LNCAP (cell line): Measurements from ENCODE around the gene KCTD12.

Source experiments
- TF ChIP-seq, protein P1 (sequence below): fragments of 450-650 bp; IDR thresholded peaks from 2 replicates; pipeline ENCODE4 v1.5.1; 2017; ENCODE audit warnings: mild to moderate bottlenecking

KCTD12 gene

GRCh38 chr13:76865109-76865508, 21.1 kb downstream of the KCTD12 start:
- TF ChIP-seq, protein P1, sequence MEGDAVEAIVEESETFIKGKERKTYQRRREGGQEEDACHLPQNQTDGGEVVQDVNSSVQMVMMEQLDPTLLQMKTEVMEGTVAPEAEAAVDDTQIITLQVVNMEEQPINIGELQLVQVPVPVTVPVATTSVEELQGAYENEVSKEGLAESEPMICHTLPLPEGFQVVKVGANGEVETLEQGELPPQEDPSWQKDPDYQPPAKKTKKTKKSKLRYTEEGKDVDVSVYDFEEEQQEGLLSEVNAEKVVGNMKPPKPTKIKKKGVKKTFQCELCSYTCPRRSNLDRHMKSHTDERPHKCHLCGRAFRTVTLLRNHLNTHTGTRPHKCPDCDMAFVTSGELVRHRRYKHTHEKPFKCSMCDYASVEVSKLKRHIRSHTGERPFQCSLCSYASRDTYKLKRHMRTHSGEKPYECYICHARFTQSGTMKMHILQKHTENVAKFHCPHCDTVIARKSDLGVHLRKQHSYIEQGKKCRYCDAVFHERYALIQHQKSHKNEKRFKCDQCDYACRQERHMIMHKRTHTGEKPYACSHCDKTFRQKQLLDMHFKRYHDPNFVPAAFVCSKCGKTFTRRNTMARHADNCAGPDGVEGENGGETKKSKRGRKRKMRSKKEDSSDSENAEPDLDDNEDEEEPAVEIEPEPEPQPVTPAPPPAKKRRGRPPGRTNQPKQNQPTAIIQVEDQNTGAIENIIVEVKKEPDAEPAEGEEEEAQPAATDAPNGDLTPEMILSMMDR: no peak

DNA sequence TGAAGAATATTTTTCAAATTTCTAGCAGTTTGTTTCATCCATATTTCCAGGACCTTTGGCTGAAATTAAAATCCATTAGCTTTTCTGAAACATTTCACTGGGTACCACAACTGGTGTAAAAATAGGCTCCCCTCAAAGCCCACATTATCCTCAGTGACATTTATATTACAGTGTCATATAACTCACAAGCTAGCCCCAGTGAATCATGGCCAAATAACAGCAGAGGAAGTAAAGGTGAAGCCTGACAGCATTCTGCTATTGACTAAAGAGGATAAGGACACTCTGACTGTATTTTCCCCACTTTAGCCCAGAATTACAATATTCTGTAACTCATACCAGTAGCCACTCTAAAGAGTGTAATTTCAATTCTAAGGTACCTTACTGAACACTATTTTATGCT, 21.9 kb downstream of the KCTD12 start:
- TF ChIP-seq, protein P1: no peak

GRCh38 chr13:76863022-76863421, 23.2 kb downstream of the KCTD12 start:
- TF ChIP-seq, protein P1: no peak

GRCh38 chr13:76861859-76862258, 24.3 kb downstream of the KCTD12 start:
- TF ChIP-seq, protein P1: no peak

GRCh38 chr13:76860706-76861105, 25.5 kb downstream of the KCTD12 start:
- TF ChIP-seq, protein P1: no peak

DNA sequence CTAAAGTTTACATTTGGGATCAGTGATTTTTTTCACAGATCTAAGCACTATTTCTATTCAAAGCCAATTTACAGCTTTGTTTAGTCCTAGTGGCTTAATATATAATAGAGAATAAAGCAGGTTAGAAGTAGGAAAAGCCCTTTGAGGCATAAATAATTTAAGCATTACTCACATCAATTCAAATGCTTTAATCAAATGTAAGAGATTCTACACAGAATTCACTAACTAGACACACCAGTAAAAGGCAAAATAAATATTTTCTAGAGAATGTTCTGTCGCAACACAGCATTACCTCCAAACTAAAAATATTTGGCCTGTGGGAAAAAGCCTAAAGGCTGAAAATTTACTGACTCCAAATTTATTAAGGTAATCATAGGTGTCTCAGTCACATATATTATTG, 31.3 kb downstream of the KCTD12 start:
- TF ChIP-seq, protein P1: no peak

DNA sequence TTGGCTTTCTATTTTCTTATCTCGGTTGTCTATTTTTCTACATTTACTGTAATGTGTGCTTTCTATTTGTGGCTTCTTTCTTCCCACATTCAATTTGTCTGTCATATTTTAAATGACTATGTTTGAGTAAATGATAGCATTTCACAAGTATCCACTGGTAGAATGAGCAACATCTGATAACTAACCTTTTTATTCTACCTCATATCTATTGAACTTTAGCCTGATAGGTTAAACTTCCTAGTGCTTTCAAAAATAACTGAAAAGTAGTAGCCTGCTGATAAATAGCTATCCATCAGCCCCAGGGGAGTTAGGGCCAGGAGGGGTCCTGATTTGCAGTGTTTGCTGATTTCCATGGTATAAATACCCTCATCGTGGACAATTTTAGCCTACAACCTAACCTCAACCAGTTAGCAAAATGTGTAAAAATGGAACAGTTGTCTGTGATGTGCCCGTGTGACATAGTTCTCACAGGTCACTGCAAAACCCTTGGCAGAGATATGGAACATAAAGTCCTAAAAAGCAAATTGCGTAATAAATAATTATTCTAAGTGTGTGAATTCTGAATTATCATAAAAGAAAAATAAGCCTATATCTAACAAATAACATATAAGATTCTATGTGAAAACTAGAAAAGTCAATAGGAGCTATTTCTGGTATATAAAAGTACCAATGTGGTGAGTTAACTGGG, 32.1 kb downstream of the KCTD12 start:
- TF ChIP-seq, protein P1: no peak

DNA sequence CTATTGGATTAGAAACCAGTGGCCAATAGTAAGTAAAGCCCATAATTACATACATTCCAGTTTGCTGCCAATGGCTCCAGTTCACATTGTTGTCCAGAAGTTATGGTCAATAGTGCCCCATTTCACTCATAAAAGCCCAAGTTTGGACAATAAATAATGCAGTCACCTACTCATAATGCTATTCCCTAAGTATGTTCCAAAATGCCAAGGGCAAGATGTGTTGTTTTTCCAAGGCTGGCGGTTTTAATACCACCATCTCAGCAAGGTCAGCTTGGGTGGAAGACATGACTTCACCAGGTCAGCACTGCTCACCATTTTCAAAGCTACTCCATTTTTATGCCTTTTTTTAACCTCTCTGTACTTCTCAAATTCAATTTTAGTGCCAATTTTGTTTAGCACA, 32.7 kb downstream of the KCTD12 start:
- TF ChIP-seq, protein P1: no peak
